Renal cortical epithelial cell (primary cell): ENCODE measurements around the gene RBFOX1. TPM values are rescaled to one million over a fixed set of nuclear protein-coding genes. Genes with fewer than 3 reads are reported as not detected.

Experiments used
- DNase-seq: peaks from one replicate; pipeline ENCODE4 v3.0.0-alpha.2; 2011; ENCODE audit warnings: low read depth
- total RNA-seq: library from RNA; depleted of rRNA; stranded (reverse); fragments of >200 nt; gene quantifications from 2 replicates; pipeline ENCODE4 v1.2.3, GENCODE V29; 2014

The RBFOX1 gene
- total RNA-seq, 1 donor from 2014 or later: not detected

DNA sequence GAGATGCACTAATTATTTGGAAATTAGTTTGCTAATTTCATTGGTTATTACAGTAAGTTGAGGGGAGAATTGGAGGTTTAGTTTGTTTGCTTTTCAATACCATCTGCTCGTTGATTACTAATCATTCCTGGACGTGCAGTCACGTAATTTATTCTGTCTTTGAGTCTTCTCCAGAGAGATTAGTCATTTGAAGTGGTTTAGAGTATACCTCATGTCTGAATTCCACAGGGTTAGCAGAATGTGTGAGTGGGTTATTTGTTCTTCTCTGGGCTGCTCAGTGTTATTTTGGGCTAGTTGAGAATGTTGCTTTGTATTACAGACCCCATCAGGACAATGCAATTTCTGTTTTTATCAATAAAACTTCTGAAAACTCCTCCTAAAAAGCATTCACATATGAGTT is 265.0 kb downstream of the RBFOX1 start:
- peak; percentile 1 for DNase-seq

DNA sequence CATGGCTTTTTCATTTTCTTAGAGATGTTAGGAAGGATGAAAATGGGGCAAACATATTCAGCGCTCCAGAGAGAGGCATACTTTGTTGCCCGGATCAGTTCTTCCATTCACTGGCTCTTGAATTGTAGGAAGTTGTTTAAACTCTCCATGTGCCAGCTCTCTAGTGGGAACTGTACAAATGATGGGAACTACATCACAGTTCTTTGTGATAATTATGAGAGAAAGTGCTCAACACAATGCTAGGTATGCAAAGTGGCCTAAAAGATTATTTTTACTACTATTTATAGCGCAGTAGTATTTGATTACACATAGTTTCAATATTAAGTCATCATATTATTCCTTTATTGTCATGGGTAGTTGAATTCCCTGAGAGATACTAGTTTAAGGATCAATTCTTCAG is 268.5 kb downstream of the RBFOX1 start:
- DNase-seq: no peak

DNA sequence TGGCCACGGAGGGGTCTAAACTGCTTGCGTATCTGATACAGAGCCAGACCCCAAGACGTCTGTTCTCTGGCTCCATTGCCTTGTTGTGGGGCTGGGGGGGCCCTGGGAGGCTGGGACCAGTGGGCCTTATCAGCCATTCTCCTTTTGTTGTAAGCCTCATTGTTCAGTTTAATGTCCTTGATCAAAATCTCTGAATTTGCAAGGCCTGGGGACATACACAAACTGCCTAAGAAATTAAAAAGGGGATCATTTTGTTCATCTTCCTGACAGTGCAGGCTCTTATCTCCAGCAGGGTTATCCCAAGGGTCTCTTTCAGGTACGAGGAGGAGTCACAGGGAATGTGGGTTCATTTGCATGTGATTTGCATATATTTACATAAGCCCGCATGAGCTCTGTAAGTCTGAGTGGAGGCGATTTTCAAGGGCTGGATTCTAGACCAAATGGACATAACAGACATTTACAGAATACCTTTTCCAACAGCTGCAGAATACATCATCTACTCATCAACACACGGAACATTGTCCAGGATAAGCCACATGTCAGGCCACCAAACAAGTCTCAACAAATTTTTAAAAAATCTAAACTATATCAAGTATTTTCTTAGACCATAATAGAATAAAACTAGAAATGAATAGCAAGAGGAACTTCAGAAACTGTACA is 269.8 kb downstream of the RBFOX1 start:
- no peak for DNase-seq

DNA sequence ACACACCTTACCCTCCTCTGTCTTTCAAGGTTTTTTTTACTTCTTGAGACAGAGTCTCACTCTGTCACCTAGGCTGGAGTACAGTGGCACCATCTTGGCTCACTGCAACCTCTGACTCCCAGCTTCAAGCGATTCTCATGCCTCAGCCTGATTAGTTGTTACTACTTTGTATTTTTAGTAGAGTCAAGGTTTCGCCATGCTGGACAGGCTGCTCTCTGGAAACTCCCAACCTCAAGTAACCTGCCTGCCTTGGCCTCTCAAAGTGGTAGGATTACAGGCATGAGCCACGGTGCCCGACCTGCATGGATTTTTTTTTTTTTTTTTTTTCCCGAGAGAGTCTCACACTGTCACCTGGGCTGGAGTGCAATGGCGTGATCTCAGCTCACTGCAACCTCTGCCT is 273.2 kb downstream of the RBFOX1 start:
- no peak for DNase-seq

DNA sequence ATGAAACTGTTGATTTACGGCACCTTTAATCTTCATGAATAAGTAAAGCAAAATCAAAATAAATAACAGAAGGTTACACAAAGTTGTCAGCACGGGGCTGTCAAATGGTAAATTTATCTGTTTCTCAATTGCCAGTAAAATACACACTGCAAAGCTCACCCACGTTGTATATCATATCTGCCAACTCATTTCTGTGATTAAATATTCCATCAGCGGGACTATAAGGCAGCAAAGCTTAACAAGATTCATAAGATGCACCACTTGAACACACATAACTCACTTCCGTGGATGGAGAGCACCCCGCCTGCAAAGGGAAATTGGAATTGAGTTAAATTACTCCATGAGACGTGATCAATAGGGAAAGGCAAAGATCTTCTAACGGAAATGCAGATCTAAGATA is 280.0 kb downstream of the RBFOX1 start:
- DNase-seq: no peak

DNA sequence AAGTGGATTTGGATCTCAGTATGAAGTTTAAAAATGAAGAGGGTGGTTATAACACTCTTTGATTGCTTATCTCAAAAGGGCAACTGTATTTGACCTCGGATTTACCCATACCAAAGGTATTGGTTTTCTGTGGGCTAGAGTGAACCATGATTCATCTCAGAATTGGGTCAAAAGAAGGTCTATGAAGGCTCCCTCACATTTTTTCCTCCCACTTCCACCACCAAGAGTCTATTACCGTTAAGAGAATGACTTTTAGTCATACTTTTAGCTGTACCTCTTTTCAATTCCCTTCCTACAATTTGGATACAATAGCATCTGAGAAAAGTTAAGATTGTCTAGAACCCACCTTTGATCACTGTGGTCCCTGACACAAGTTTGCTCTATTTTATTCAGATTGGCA is 280.9 kb downstream of the RBFOX1 start:
- DNase-seq: no peak

DNA sequence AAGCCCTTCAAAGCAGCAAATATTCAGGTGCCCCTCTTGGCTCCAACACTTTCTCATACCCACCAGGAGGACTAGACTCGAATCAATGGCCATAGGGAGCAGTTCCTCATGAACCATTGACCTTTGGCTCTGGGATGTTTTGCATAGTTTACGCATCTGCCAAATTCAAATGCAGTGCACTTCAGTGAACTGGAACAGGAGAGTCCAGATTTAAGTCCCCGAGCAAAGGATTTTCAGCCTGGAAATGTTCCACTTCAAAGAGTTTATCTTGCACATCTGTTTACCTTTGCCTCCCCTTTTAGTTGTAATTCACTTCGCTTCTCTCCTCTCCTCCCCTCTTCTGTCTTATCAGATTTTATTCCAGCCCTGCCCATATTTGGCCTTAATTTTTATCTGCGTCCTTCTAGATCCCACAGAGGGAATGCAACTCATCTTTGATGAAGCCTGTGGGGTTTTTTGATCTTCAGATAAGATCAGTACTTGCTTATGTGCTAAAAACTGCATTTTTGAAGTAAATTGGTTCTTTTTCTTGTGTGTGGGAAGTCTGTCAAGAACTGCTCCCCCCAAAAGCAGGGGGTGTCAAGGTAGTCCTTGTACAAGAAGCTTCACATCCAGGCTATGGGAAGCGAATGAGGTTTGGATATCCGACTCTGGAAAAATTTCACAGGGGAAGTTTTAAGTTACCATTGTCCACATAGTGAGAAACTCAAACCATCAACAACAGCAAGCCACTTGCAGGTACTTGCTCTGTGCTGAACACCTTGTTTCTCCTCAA is 281.6 kb downstream of the RBFOX1 start:
- DNase-seq: peak; percentile 2

DNA sequence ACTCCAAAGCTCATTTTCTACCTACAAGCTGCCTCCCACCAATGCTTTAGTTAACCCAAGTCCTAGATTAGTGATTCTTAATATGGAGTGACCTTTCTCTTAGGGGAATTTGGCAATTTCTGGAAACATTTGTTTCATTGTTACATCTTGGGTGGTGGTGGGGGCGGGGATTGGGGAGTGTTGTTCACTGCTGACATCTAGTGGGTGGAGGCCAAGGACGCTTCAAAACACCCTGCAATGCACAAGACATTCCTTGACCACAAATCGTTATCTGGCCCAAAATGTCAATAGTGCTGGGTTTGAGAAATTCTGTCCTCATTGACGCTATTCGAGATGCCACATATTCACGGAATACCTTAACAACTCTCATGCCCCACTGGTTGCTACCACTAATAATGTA is 282.9 kb downstream of the RBFOX1 start:
- DNase-seq: no peak

DNA sequence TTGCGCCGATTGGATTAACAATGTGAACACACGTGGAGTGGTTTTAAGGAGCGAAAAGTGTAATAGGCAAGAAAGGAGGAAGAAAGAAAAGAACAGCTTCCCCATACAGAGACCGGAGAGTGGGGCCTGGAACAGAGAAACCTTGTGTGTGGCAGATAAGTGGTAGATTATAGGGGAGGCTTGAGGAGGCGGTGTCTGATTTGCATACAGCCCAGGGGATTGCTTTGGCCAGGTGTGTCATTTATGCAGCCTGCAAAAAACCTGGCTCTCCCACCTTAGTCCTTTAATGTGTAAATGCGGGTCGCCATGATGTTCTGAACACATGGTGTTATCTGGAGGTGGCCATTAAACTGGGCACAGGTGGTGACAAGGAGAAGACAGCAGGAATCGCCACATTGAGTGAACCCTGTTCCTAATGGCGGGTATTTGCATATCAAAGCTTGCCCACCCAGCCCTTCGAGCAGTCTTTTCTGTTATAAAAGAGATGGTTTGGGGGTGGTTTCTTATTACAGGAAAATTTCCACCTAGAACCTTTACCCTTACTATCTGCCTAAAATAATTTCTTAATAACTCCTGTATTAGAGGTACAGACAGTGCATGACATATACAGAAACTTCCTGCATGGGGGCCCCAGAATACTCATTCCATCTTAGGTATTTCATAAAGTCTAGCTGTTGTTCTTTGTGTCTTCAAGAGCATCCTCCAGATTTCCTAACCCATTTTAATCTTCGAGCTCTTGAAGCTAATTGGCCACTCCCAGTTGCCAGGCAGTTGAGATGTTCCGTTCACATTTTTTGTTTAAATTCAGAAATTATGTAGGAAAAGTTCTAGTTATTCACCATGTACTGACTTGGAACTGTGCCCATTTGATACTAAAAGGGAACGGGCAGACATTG is 292.5 kb downstream of the RBFOX1 start:
- DNase-seq: no peak

DNA sequence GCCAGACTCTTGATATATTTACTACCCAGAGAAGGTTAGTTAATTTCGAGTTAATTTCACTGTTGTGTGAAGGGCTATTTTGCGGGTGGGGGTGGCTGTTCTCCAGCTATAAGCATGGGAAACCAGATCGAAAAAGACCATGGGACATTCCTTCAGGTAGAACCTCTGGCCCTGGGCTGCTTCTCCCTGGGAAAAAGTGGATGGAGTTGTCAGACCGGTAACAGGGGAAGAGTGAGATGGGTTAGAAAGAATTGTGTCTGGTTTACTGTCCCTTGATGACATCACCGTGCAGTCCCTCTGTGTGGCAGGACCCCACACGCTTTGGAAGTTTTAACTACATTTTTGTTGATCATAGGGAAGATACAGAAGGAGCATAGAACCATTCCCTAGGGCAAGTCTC is 296.3 kb downstream of the RBFOX1 start:
- no peak for DNase-seq

DNA sequence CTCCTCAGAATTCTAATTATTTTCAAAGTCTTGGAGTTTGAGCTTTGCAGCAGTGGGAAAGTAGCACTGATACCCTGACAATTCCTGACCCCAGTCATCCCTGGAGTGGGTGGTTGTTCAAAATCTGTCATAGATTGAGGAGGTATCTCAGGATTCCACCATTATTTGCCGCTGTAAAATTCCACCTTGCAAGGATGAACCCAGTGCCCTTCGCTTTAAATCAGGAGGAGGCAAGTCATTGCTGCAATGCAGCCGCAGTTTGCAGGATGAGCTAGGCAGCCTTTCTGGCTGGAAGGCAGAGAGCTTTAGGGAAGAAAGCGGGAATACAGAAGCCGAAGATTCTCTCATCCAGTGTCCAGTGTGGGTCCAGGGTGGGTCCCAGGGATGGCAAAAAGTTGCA is 296.9 kb downstream of the RBFOX1 start:
- no peak for DNase-seq

DNA sequence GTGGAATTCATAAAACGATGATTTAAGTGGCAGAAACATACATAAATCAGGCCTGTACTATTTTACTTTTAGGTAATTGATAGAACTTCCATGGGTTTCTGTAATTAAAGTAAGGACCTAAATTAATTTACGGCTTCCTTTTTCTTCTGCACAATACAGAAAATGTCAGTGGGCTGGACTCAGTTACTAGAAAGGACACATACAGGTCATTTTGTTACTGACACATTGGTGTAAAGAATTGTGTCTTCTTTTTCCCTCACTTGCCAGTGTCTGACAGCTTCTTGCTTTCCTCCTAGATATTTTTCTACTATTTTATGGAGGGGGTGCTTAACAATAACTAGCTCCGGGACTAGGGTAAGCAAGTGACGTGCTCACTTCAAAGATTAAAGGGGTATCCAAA is 304.8 kb downstream of the RBFOX1 start:
- DNase-seq: no peak

DNA sequence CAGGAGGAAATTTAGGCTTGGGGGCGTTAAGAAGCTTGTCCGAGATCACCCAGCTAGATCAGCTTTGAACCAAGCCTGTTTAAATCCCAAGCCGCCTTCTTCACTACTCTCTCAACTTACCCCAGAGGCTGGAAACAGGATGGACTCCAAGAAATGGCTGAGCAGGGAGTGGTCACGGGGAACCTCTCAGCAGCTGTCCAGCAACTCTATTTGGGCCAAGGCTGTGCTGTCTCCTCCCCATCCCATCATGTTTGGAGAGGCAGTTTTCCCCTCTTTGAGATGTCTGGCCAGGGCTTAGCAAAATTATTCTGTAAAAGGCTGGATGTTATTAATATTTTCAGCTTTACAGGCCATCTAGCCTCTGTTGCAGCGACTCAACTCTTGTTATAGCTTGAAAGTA is 305.7 kb downstream of the RBFOX1 start:
- DNase-seq: no peak

DNA sequence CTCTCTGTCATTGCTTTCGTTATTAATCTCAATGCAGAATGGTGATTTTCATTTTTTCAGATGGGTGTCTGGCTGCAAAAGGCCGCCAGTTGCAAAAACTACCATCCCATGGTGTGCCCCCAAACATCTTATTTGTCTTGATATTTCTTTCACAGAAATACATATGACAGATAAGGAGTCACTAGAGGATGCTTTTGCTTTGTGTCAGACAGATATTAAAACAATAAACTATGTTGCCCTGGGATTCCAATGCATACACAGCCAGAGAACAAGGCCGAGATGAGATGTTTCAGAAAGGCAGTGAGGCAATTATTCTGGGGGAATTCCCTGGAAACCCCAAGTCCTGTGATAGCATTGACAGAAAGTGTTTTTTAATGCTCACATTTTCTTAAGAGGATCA is 307.7 kb downstream of the RBFOX1 start:
- DNase-seq: no peak

DNA sequence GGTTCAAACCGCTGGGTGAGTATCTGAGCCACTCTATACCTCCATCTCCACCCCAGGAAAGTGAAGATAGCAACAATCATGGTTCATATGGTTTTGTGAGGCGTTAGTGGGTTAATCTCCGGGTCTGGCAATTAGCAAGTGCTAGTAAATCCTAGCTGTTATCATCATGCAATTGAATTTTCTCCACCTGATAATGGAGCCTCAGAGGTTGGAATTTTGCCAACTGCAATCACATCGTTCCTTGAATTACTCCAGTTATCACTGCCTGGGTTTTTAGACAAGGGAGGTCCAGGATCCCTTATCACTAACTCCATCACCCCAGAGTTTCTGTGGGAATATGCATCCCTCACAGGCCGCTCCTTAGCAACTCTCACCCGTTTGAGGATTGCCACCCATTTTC is 311.5 kb downstream of the RBFOX1 start:
- no peak for DNase-seq

DNA sequence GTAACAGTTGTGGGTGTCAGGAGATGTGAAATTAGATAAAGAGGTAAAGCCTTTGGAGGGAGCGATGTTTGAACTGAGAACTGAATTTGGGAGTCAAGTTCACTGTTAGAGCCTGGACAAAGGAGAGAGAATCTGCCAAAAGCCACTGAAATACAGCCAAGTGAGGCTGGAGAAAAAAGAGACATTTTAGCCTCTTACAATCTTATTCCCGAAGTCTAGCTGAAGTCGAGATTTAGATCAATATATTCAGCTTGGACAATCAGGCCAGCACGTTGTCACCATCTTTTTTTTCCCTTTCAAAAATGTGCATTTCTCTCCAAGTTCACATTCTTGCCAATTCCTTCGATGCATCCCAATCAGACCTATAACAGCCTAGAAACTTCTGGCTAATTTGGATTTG is 312.2 kb downstream of the RBFOX1 start:
- no peak for DNase-seq

DNA sequence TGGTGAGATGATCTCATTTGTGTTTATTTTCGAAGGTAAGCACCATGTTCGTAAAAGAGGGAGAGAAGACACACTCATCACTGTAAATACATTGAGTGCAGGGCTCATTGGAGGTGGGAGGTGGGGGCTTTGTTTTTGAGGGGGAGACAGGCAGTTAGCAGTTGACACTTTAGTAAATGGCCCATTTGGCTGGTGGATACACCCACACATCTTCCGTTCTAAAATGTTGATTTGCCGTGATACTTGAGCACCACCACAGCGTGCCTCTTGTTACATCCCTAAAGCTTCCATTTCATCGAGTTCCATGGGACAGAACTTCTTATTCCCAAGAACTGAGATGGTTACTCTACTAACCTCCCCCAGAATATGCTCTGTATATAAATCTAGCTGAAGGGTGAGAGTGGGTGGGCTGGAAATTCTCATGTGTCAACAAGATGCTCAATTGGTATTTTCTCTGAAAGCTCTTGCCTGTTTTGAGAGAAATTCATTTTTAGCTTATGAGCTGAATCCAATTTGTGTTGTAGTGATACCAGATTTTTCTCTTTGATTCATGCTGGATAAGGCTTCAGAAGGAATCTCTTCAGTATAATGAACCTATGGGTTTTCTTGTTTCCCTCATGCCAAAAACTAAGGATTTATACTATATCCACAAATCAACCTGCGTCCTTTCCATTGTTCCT is 314.3 kb downstream of the RBFOX1 start:
- no peak for DNase-seq

DNA sequence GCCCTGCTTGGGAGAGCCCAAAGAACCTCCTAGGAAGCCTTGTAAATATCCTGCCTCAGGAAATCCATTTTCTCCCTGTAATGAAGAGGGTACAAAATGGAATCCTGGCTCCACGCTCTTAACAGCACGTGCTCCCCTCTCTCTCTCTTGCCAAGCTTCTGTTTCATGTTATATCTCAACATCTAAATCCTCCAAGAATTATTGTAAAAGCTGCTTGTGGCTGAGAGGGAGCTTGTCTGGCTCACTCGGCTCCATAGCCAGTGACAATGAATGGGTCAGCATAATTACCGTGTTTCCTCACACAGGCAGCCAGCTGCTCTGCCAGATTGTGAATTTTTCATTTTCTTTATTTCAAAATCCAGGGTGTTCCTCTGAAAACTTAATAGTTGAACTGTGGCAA is 317.8 kb downstream of the RBFOX1 start:
- no peak for DNase-seq

DNA sequence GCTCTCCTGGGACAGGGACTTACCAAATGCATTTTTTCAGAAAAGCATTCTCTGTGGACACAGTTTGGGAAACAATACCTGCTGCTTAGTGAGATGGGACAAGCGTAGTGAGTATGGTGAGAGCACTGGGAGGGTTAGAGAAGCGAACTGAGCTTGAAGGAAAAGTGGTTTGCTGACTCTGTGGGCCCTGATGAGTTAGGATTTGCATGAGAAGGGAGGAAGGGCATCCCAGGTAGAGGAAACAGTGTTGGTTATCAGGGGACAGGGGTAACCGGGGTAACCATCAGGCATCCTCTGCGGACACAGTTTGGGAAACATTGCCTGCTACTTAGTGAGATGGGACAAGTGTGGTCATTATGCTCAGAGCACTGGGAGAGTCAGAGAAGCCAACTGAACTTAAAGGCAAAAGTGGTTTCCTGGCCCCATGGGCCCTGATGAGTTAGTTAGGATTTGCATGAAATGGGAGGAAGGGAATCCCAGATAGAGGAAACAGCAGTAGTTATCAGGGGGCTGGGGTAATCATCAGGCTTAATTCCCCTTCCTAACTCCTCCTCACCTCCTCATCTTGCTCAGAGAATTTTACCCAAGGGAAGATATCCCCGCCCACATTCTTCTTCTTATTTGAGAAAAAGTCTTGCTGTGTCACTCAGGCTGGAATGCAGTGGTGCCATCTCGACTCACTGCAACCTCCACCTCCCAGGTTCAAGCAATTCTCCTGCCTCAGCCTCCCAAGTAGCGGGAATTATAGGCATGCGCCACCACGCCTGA is 319.3 kb downstream of the RBFOX1 start:
- no peak for DNase-seq

DNA sequence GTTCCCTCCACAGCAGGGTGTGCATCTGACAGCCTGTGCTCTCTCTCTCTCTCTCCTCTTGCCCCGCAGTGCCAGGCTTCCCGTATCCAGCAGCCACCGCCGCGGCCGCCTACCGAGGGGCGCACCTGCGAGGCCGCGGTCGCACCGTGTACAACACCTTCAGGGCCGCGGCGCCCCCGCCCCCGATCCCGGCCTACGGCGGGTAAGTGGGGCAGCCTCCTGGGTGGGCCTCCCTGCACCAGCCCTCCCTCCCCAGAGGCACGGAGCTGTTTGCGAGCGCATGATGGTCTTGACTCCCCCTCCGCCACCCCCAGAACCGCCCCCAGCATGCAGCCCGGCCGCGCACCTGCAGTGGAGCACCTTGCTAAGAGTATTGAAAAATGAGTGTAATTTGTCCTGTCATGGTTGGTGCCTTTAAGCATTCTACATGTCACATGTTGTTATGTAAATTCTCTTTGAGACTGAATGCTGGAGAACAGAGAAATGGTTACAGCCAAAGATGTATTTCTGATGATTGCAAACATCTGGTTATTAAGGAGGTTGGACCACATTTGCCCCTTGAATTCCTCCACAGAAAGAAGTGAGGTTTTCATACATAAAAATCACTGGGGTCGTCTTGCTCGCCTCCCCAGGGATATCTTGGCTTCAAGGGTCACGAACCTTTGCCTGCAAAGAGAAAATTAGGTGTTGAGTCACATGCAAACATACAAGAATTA is 321.3 kb downstream of the RBFOX1 start:
- no peak for DNase-seq

DNA sequence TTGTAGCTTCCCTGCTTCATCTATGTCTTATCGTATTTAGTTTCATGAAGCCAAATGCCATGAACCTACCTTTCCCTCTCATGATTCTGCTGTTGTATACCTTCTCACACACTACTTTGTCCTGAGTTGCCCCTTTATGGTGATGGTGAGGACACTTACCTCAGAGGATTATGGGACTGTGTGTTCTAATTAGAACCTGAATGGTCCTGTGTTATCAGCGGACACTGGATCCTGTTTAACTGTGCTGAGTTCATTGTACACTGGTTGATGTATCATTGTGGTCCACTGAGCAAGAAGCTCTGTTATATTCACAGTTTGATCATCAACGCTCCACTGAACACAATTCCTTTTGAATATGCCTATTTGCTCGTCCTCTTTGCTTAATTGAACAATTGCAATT is 343.0 kb downstream of the RBFOX1 start:
- no peak for DNase-seq
